Activated CD8-positive, alpha-beta memory T cell treated with anti-CD3 and anti-CD28 coated beads for 36 hours (primary cell): Measurements from ENCODE around the gene HECTD4. TPM values are rescaled to one million over a fixed set of nuclear protein-coding genes. Genes with fewer than 3 reads are reported as not detected.
"Not testable (repeated sequence)": the region's sequence is repeated elsewhere in the genome, so short reads cannot be mapped to it uniquely, and the experiment has no call there.

Experiments used
- CTCF ChIA-PET: fragments of 350-600 bp; sonication (Branson Sonifier 250); formaldehyde crosslinking; loops from one replicate; lab custom pipeline; 2021; ENCODE audit warnings: antibody characterized with exemption; lab: Charles Lee
- POLR2A ChIA-PET: fragments of 350-600 bp; sonication (Branson Sonifier 250); formaldehyde crosslinking; loops from one replicate; lab custom pipeline; 2021; ENCODE audit warnings: antibody characterized with exemption; lab: Charles Lee
- total RNA-seq, 2 experiments: library from RNA; stranded (reverse); gene quantifications; one replicate each; pipeline ENCODE4 v1.2.3, GENCODE V29; 2021

HECTD4 gene
- total RNA-seq = 10 to 100 TPM; 23.4 to 29.0 TPM

- CTCF ChIA-PET = no interaction called here
- POLR2A ChIA-PET = no interaction called here
Measured at GRCh38 chr12:112381883-112382796, at the start of gene HECTD4. HECTD4 (minus strand) TSS chr12:112382431; CDS start chr12:112382128, 303 bp downstream.

- CTCF ChIA-PET = interaction anchor here (0.7 kb wide), 1 partner anchor 10 kb away, joined by 4 read pairs; no protein-coding TSS in a partner anchor
- POLR2A ChIA-PET = no interaction called here
Measured at GRCh38 chr12:112431965-112432364, 49.7 kb upstream of the HECTD4 start.

GRCh38 chr12:112430929-112431328, 48.7 kb upstream of the HECTD4 start:
- CTCF ChIA-PET = no interaction called here

GRCh38 chr12:112427760-112428159, 45.5 kb upstream of the HECTD4 start:
- ChIA-PET POLR2A (no interaction called here), CTCF (no interaction called here)

More at GRCh38 chr12:112430929-112431328, 48.7 kb upstream of the HECTD4 start:
- POLR2A ChIA-PET = no interaction called here

GRCh38 chr12:112425582-112426382, 43.6 kb upstream of the HECTD4 start:
- POLR2A ChIA-PET = no interaction called here

GRCh38 chr12:112424126-112424525, 41.9 kb upstream of the HECTD4 start:
- POLR2A ChIA-PET = no interaction called here
- CTCF ChIA-PET = interaction anchor here (0.6 to 1.4 kb wide), 3 partner anchors 13 to 20 kb away, joined by 3 read pairs; no protein-coding TSS in a partner anchor

More at GRCh38 chr12:112425582-112426382, 43.6 kb upstream of the HECTD4 start:
- CTCF ChIA-PET = interaction anchor here (0.6 kb wide), 1 partner anchor 52 kb away, joined by 3 read pairs; no protein-coding TSS in a partner anchor

- CTCF ChIA-PET = interaction anchor here (0.6 kb wide), 1 partner anchor 9 kb away, joined by 4 read pairs; no protein-coding TSS in a partner anchor
- POLR2A ChIA-PET = no interaction called here
Measured at GRCh38 chr12:112422531-112422930, 40.3 kb upstream of the HECTD4 start.

- ChIA-PET POLR2A (no interaction called here), CTCF (interaction anchor here (0.8 kb wide), 1 partner anchor 10 kb away, joined by 4 read pairs; no protein-coding TSS in a partner anchor)
Measured at GRCh38 chr12:112421363-112421762, 39.1 kb upstream of the HECTD4 start.

GRCh38 chr12:112420740-112421139, 38.5 kb upstream of the HECTD4 start:
- CTCF ChIA-PET = no interaction called here
- POLR2A ChIA-PET = no interaction called here

GRCh38 chr12:112419297-112420133, 37.3 kb upstream of the HECTD4 start:
- POLR2A ChIA-PET = no interaction called here
- CTCF ChIA-PET = interaction anchor here (0.9 kb wide), 1 partner anchor 560 kb away, joined by 3 read pairs; no protein-coding TSS in a partner anchor

GRCh38 chr12:112418608-112419296, 36.5 kb upstream of the HECTD4 start, which contains the start of gene PTPN11:
PTPN11 (plus strand) TSS chr12:112418947; CDS start chr12:112419112, 165 bp downstream.
- CTCF ChIA-PET = no interaction called here
- POLR2A ChIA-PET = no interaction called here

GRCh38 chr12:112418273-112418607, 36.0 kb upstream of the HECTD4 start:
- POLR2A ChIA-PET = no interaction called here
- CTCF ChIA-PET = interaction anchor here (1.3 kb wide), 1 partner anchor 18 kb away, joined by 3 read pairs; no protein-coding TSS in a partner anchor

- CTCF ChIA-PET, POLR2A ChIA-PET: not testable (repeated sequence)
Measured at GRCh38 chr12:112415457-112415856, 33.2 kb upstream of the HECTD4 start.

GRCh38 chr12:112413855-112414625, 31.8 kb upstream of the HECTD4 start:
- ChIA-PET CTCF (interaction anchor here (0.7 kb wide), 1 partner anchor 8 kb away, joined by 4 read pairs; no protein-coding TSS in a partner anchor), POLR2A (no interaction called here)

- CTCF ChIA-PET = interaction anchor here (1.0 kb wide), 1 partner anchor 560 kb away, joined by 4 read pairs; no protein-coding TSS in a partner anchor
- POLR2A ChIA-PET = interaction anchor here (0.6 kb wide), 2 partner anchors 7 to 10 kb away, joined by 3 read pairs; no protein-coding TSS in a partner anchor
Measured at GRCh38 chr12:112409906-112410244, 27.6 kb upstream of the HECTD4 start.

GRCh38 chr12:112409064-112409905, 27.1 kb upstream of the HECTD4 start, which contains the start of gene RPL6:
RPL6 (minus strand) TSS chr12:112409605; CDS start chr12:112408656, 949 bp downstream.
- CTCF ChIA-PET = no interaction called here
- POLR2A ChIA-PET = interaction anchor here (0.6 to 0.8 kb wide), 2 partner anchors 9 to 300 kb away, joined by 3 to 7 read pairs; no protein-coding TSS in a partner anchor
